ENCODE results near the gene SPATA33. TPM values are rescaled to one million over a fixed set of nuclear protein-coding genes. Genes with fewer than 3 reads are reported as not detected.

SPATA33 gene
- total RNA-seq = 16.6 and 19.5 TPM in 2 replicates

- intact Hi-C loops (cut with micrococcal nuclease) = loop anchor here (1.0 to 5.0 kb wide), 5 partner anchors 29 to 415 kb away; partner anchors contain the start of genes CDK10, RPL13, SPATA2L and VPS9D1
Measured at GRCh38 chr16:89657442-89658220, at the start of gene SPATA33, which contains the start of gene CHMP1A. SPATA33 (plus strand) TSS chr16:89657836; CDS start chr16:89657912, 76 bp downstream. CHMP1A (minus strand) TSS chr16:89657708; CDS start chr16:89657588, 120 bp downstream.

DNA sequence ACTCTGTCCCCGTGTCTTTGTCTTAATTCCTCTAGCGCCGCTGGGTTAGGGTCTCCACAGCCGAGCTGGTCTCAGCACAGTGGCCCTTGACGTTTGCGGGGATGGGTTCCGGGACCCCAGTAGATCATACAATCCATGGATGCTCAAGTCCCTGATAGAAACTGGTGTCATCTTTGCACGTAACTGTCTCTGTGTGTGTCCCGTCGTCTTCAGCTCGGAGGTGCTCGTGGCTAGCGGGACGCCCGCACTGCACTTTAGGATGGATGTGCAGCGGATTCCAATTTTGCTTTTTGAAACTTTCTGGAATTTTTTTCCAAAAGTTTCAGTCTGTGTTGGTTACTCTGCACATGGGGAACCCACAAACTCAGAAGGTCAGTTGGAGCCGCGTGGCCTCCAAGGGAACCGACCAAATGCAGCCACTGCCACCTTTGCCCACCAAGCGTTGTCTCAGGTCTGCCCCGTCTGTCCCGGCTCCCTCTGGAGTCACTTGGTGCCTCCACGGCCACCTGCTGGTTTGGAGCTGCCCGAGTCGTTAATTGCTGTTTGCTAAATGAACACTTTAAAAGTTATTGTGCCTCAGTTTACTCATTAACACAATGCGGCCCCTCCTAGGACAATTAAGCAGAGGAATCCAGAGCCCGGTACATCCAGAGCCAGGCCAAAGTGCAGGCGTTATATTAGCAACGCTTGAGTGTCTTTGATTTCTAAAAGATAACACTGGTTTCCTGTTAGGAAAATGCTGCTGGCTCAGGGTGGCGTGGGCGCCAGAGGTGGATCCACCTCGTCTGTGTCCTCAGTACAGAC is 49.5 kb upstream of the SPATA33 start:
- intact Hi-C loops (cut with micrococcal nuclease) = no loop called here

DNA sequence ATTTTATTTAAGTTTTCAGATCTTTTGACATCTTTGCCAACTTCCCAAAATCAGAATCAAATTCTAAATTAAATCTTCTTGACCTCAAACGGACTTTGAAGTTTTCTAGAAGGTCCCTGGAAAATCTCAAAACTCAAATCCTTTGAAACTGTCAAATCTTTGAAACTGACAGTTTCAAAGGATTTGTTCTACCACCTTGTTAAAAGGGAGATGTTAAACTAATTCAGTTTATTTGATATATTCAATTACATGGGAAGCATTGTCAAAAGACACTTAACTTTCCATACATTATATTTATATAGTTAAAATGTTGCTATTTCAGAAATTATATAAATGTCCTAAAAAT is 47.6 kb upstream of the SPATA33 start:
- intact Hi-C loops (cut with micrococcal nuclease) = no loop called here

- intact Hi-C loops (cut with micrococcal nuclease) = no loop called here
Measured at GRCh38 chr16:89612415-89613166, 45.0 kb upstream of the SPATA33 start.

- intact Hi-C loops (cut with micrococcal nuclease) = no loop called here
Measured at GRCh38 chr16:89613231-89613953, 44.2 kb upstream of the SPATA33 start, which contains the start of gene DPEP1. DPEP1 (plus strand) TSS chr16:89613642; CDS start chr16:89630411, 16,769 bp downstream.

DNA sequence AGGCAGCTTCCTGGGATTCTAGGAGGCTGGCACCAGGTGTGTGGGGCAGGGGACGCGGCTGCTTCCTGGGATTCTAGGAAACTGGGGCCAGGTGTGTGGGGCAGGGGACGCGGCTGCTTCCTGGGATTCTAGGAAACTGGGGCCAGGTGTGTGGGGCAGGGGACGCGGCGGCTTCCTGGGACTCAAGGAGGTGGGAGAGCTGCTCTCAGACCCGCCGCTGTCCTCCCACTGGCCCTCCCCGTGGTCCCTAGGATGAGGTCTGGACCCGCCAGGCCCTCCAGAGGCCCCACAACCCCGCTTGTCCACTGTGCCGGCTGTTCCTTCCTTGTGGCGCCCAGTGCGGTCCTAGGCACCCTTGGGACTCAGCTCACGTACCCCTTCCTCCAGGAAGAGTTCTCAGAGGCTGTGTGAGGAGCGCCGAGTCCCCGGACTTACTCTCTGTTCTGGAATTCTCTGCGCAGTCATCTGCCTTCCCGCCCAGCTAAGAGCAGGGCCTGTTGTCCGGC is 43.6 kb upstream of the SPATA33 start:
- intact Hi-C loops (cut with micrococcal nuclease) = no loop called here

GRCh38 chr16:89615176-89615575 is 42.5 kb upstream of the SPATA33 start:
- intact Hi-C loops (cut with micrococcal nuclease) = no loop called here

DNA sequence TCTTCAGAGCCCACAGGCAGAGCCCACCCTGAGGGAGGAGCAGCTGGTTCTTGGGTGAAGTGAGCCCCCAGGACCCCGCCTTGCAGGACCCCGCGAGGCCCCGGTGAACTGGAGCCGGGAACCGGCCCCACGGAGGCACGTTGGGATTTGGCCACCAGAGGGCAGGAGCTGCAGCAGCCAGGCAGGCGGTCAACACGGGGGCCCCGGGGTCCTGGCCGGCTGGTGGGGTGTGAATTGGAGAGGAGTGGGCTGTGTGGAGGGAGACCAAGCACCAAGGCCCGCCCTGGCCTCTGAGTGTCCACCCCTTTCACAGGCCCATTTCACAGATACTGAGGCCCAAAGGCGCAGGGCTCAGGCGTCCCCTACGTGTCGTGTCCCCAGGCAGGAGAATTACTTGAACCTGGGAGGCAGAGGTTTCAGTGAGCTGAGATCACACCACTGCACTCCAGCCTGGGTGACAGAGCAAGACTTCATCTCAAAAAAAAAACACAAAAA is 42.0 kb upstream of the SPATA33 start:
- intact Hi-C loops (cut with micrococcal nuclease) = no loop called here

GRCh38 chr16:89616623-89617022 is 41.0 kb upstream of the SPATA33 start:
- intact Hi-C loops (cut with micrococcal nuclease) = no loop called here

DNA sequence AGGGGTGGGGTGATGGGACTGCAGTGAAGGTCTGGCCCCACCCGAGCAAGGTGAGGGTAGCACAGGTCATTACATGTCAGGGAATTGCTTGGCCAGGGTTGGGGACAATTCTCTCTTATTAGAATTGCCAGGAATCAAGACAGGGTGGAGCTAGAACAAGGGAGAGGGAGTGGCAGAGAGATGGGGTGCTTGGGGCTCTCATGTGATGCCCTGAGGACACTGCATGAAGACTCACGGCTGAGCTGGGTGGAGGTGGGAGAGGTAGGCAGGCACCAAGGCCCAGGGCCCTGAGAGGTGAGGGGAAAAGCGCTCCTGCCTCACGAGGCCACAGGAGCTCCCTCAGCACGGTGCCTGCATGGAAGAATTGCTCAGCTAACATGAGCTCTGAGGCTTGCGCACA is 40.6 kb upstream of the SPATA33 start:
- intact Hi-C loops (cut with micrococcal nuclease) = no loop called here

GRCh38 chr16:89618109-89618998 is 39.3 kb upstream of the SPATA33 start:
- intact Hi-C loops (cut with micrococcal nuclease) = no loop called here

GRCh38 chr16:89619840-89620239 is 37.8 kb upstream of the SPATA33 start:
- intact Hi-C loops (cut with micrococcal nuclease) = no loop called here

GRCh38 chr16:89620406-89620841 is 37.2 kb upstream of the SPATA33 start:
- intact Hi-C loops (cut with micrococcal nuclease) = no loop called here

- intact Hi-C loops (cut with micrococcal nuclease) = no loop called here
Measured at GRCh38 chr16:89621136-89621697, 36.4 kb upstream of the SPATA33 start.

- intact Hi-C loops (cut with micrococcal nuclease) = no loop called here
Measured at GRCh38 chr16:89621698-89622409, 35.8 kb upstream of the SPATA33 start.

DNA sequence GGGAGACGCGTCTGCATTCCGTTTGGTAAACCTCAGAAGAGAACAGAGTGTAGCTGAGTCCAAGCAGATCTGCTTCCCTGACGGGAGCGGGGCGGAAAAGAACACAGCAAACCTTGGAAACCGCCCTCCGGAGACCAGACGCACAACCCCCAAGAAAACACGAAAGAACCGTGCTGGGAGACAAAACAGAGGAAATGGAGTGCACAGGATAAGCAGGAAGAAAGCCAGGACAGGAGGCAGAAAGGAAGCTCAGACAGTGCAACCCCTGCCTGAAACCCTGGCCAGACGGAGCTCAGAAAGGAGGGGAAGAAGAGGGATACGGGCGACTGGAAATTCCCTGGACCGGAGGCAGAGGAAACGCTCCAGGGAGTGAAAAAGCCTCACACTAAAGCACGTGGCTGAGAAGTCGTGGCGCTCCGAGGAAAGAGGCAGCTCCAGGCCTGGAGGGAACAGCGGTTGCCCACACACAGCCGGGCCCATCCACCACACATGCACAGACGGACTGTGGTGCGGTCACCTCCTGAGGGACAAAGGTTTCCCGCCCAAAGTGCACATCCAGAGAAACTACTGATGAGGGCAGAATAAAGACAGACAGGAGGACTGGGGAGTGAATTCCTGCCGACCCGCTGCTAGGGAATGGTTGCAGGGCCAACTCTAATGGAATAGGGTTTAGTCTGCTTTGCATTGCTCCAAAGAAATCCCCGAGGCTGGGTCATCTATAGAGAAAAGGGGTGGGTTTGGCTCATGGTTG is 34.0 kb upstream of the SPATA33 start:
- intact Hi-C loops (cut with micrococcal nuclease) = no loop called here

Data from T-helper 2 cell treated with Interferon-gamma antibody and Interleukin-4, amounts not matched to agents 100 ng/mL and 5 ng/mL, for 36 hours (primary cell).